ENCODE data around the gene TBCK. TPM values are rescaled to one million over a fixed set of nuclear protein-coding genes. Genes with fewer than 3 reads are reported as not detected.

TBCK gene
- polyA plus RNA-seq, 1 of the 3 experiments (the other 2 are of a cell fraction) = 14.6 TPM

DNA sequence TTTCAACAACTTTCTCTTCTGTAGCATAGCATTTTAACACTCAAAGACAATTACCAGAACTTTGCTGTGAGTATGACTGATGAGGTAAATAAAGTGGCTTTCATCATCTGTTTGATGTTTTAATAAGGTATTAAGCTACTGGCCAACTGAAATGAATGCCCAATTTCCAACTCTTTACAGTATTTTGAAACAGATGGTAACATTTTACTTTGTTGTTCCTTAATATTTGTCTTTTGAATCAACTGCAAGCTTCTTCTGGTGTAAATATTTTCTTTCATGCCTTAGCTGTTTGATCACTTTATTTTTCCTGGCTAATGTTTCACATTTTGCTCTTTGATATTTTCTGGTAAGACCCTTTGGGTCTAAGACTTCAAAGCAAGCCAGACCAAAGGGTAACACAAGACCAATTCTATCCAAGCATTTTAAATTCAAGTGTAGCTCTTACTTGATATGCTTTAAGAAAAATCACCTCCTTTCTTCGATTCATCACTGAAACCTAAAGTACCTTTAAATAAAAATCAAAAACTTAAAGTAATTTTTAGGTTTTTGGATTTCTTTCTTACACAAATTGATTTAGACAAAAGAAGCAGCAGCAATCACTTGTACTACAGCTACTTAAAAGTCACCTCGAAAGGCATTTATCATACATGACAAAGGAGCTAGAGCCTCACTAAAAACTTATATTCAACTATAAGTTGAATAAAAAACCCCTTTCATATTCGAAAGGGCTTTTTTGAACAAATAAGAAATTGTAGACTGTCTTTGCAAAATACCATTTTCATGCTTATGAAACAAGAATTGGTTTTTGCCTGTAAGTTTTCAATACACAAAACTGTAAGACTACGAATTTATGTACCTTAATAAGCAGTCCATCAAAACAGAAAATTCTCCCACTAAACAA, 57.6 kb downstream of the TBCK start:
- ChIA-PET POLR2A (no interaction called here), CTCF (interaction anchor here (2.9 kb wide), 1 partner anchor 8 kb away, joined by 12 read pairs; no protein-coding TSS in a partner anchor)
- no peak overlapping the region for H2AFZ ChIP-seq (ENCODE audit: low read depth)
- no peak for DNase-seq
- no peaks in the 10 kb centered on the region; the same call in 1 of the 2 replicates for H3K9me2 ChIP-seq
- no peaks in the 10 kb centered on the region for H3F3A ChIP-seq (replicated peaks; ENCODE audit: insufficient read depth)
- no peak overlapping the region for H3K4me2 ChIP-seq
- no peaks in the 10 kb centered on the region for H4K20me1 ChIP-seq (ENCODE audit: insufficient read depth)
- WGBS (ENCODE audit: low lambda C conversion rate) = 95% methylated on average over 4 of the region's 4 CpGs
- no peaks in the 10 kb centered on the region for H3K27me3 ChIP-seq (ENCODE audit: insufficient read depth)
- H3K36me3 ChIP-seq (replicated peaks in 1 of 2; ENCODE audit: control insufficient read depth in 1 of 2, insufficient read depth in 2 of 2, low read length in 1 of 2) = peaks cover 17 to 19% of the 10 kb centered on the region in 2 experiments
- H3K9me3 ChIP-seq = no peaks in the 10 kb centered on the region
- H3K27ac ChIP-seq (ENCODE audit: low read depth in 2 of 2, low read length in 1 of 2) = no peak overlapping the region
- no peak overlapping the region for H3K9ac ChIP-seq
- H3K4me1 ChIP-seq (ENCODE audit: control insufficient read depth in 1 of 2, insufficient read depth in 2 of 2, low read depth in 1 of 2, low read length in 1 of 2) = no peaks in the 10 kb centered on the region; a peak in 2 of 4 replicates
- H3K4me3 ChIP-seq (ENCODE audit: low read depth in 2 of 2, low read length in 1 of 2) = no peak overlapping the region
- no peaks in the 10 kb centered on the region; the same call in 1 of the 2 replicates for H3K79me2 ChIP-seq (ENCODE audit: insufficient read depth)
- no peak for TF ChIP-seq SIN3A (IDR thresholded peaks at IDR 0.05; ENCODE audit: borderline replicate concordance, low read depth, low read length)
- TF ChIP-seq, protein P1, sequence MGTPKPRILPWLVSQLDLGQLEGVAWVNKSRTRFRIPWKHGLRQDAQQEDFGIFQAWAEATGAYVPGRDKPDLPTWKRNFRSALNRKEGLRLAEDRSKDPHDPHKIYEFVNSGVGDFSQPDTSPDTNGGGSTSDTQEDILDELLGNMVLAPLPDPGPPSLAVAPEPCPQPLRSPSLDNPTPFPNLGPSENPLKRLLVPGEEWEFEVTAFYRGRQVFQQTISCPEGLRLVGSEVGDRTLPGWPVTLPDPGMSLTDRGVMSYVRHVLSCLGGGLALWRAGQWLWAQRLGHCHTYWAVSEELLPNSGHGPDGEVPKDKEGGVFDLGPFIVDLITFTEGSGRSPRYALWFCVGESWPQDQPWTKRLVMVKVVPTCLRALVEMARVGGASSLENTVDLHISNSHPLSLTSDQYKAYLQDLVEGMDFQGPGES (IDR thresholded peaks at IDR 0.05; ENCODE audit: low read depth, low read length) = no peak
- TF ChIP-seq, protein P2, sequence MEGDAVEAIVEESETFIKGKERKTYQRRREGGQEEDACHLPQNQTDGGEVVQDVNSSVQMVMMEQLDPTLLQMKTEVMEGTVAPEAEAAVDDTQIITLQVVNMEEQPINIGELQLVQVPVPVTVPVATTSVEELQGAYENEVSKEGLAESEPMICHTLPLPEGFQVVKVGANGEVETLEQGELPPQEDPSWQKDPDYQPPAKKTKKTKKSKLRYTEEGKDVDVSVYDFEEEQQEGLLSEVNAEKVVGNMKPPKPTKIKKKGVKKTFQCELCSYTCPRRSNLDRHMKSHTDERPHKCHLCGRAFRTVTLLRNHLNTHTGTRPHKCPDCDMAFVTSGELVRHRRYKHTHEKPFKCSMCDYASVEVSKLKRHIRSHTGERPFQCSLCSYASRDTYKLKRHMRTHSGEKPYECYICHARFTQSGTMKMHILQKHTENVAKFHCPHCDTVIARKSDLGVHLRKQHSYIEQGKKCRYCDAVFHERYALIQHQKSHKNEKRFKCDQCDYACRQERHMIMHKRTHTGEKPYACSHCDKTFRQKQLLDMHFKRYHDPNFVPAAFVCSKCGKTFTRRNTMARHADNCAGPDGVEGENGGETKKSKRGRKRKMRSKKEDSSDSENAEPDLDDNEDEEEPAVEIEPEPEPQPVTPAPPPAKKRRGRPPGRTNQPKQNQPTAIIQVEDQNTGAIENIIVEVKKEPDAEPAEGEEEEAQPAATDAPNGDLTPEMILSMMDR (IDR thresholded peaks at IDR 0.05) = no peak
- TF ChIP-seq, protein P3, sequence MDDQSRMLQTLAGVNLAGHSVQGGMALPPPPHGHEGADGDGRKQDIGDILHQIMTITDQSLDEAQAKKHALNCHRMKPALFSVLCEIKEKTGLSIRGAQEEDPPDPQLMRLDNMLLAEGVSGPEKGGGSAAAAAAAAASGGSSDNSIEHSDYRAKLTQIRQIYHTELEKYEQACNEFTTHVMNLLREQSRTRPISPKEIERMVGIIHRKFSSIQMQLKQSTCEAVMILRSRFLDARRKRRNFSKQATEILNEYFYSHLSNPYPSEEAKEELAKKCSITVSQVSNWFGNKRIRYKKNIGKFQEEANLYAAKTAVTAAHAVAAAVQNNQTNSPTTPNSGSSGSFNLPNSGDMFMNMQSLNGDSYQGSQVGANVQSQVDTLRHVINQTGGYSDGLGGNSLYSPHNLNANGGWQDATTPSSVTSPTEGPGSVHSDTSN (IDR thresholded peaks at IDR 0.05) = no peak
- TF ChIP-seq JUND (IDR thresholded peaks at IDR 0.05) = 0 out of 2 replicates have a peak, but pooled peaks have one; percentile 10

DNA sequence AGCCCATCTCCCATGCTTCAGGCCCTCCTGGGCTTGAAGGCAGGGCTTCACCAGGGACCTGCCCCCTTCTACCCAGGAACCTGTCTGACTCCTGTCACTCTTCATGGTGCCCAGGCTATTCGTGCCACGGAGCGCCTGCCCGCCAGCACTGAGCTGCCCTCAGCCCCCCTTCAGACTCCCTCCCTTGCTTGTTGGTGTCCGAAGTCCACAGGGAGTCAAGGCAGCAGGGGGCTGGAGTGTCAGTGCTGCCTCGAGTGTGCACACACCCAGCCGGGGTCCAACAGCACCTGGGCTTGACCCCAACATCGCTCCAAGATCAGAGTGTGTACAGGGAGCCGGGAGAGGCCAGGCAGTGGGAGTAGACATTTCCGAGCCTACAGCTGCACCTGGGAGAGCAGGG, 59.8 kb downstream of the TBCK start:
- H3K4me2 ChIP-seq = no peak overlapping the region
- no peaks in the 10 kb centered on the region; the same call in 1 of the 2 replicates for H3K9me2 ChIP-seq
- no peaks in the 10 kb centered on the region for H3K27me3 ChIP-seq (ENCODE audit: insufficient read depth)
- no peaks in the 10 kb centered on the region for H3K9me3 ChIP-seq
- no peak overlapping the region for H3K9ac ChIP-seq
- no peak overlapping the region for H3K4me3 ChIP-seq (ENCODE audit: low read depth in 2 of 2, low read length in 1 of 2)
- H3K4me1 ChIP-seq (ENCODE audit: control insufficient read depth in 1 of 2, insufficient read depth in 2 of 2, low read depth in 1 of 2, low read length in 1 of 2) = no peaks in the 10 kb centered on the region; a peak in 2 of 4 replicates
- H3K36me3 ChIP-seq (replicated peaks in 1 of 2; ENCODE audit: control insufficient read depth in 1 of 2, insufficient read depth in 2 of 2, low read length in 1 of 2) = peaks cover 21 to 26% of the 10 kb centered on the region in 2 experiments
- H3K79me2 ChIP-seq (ENCODE audit: insufficient read depth) = no peaks in the 10 kb centered on the region
- no peaks in the 10 kb centered on the region for H3F3A ChIP-seq (replicated peaks; ENCODE audit: insufficient read depth)
- DNase-seq = no peak
- ChIA-PET POLR2A (no interaction called here), CTCF (interaction anchor here (2.9 kb wide), 1 partner anchor 11 kb away, joined by 12 read pairs; no protein-coding TSS in a partner anchor)
- H4K20me1 ChIP-seq (ENCODE audit: insufficient read depth) = no peaks in the 10 kb centered on the region
- no peak overlapping the region; a peak in 1 of 4 replicates for H3K27ac ChIP-seq (ENCODE audit: low read depth in 2 of 2, low read length in 1 of 2)
- 89% methylated on average over 5 of the region's 10 CpGs for WGBS (ENCODE audit: low lambda C conversion rate)
- H2AFZ ChIP-seq (ENCODE audit: low read depth) = no peak overlapping the region
- no peak for TF ChIP-seq FOXM1 (IDR thresholded peaks at IDR 0.05; ENCODE audit: low read depth)

Measured in SK-N-SH (cell line).